Measurements from ENCODE around the gene WDFY3.
"Not testable (repeated sequence)": the region's sequence is repeated elsewhere in the genome, so short reads cannot be mapped to it uniquely, and the experiment has no call there.

Gene WDFY3

GRCh38 chr4:84672177-84672576 lies 294.3 kb downstream of the WDFY3 start:
- H3K9ac ChIP-seq (ENCODE audit: low read depth, low read length, poor library complexity, severe bottlenecking), result no peak overlapping the region
- no peak overlapping the region for H3K4me3 ChIP-seq (ENCODE audit: low read length, poor library complexity, severe bottlenecking)
- no peaks in the 10 kb centered on the region for H4K20me1 ChIP-seq (ENCODE audit: insufficient read depth, low read length, poor library complexity, severe bottlenecking)
- TF ChIP-seq EZH2phosphoT487 (IDR thresholded peaks at IDR 0.05; ENCODE audit: borderline replicate concordance), result no peak
- TF ChIP-seq, protein P1, sequence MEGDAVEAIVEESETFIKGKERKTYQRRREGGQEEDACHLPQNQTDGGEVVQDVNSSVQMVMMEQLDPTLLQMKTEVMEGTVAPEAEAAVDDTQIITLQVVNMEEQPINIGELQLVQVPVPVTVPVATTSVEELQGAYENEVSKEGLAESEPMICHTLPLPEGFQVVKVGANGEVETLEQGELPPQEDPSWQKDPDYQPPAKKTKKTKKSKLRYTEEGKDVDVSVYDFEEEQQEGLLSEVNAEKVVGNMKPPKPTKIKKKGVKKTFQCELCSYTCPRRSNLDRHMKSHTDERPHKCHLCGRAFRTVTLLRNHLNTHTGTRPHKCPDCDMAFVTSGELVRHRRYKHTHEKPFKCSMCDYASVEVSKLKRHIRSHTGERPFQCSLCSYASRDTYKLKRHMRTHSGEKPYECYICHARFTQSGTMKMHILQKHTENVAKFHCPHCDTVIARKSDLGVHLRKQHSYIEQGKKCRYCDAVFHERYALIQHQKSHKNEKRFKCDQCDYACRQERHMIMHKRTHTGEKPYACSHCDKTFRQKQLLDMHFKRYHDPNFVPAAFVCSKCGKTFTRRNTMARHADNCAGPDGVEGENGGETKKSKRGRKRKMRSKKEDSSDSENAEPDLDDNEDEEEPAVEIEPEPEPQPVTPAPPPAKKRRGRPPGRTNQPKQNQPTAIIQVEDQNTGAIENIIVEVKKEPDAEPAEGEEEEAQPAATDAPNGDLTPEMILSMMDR (conservative IDR thresholded peaks at IDR 0.05; ENCODE audit: low read length), result no peak
- no peaks in the 10 kb centered on the region for H3K9me2 ChIP-seq (replicated peaks; ENCODE audit: low read depth, low read length)
- no peaks in the 10 kb centered on the region for H3K4me1 ChIP-seq (ENCODE audit: insufficient read depth, low read length, poor library complexity, severe bottlenecking)
- H3K36me3 ChIP-seq (ENCODE audit: insufficient read depth, low read length), result peaks cover 16% of the 10 kb centered on the region; the same call in 1 of the 2 replicates
- no peaks in the 10 kb centered on the region for H3F3A ChIP-seq (ENCODE audit: low read depth)
- H3K9me3 ChIP-seq (ENCODE audit: insufficient read depth, low read depth, low read length), result no peaks in the 10 kb centered on the region
- H3K27me3 ChIP-seq (ENCODE audit: insufficient read depth, low read length, poor library complexity, severe bottlenecking), result no peaks in the 10 kb centered on the region
- no peak overlapping the region for H2AFZ ChIP-seq (ENCODE audit: low read length)
- H3K4me2 ChIP-seq (ENCODE audit: low read depth, low read length, poor library complexity, severe bottlenecking), result no peak overlapping the region
- no peaks in the 10 kb centered on the region for H3K79me2 ChIP-seq (ENCODE audit: insufficient read depth, low read length)

GRCh38 chr4:84669201-84669600 lies 297.3 kb downstream of the WDFY3 start:
- Histone ChIP-seq H3K27me3 (ENCODE audit: insufficient read depth, low read length, poor library complexity, severe bottlenecking) (no peaks in the 10 kb centered on the region), H3K36me3 (ENCODE audit: insufficient read depth, low read length) (peaks cover 4% of the 10 kb centered on the region; the same call in 1 of the 2 replicates)
- no peak for TF ChIP-seq EZH2phosphoT487 (IDR thresholded peaks at IDR 0.05; ENCODE audit: borderline replicate concordance)
- TF ChIP-seq, protein P1 (conservative IDR thresholded peaks at IDR 0.05; ENCODE audit: low read length), result no peak

DNA sequence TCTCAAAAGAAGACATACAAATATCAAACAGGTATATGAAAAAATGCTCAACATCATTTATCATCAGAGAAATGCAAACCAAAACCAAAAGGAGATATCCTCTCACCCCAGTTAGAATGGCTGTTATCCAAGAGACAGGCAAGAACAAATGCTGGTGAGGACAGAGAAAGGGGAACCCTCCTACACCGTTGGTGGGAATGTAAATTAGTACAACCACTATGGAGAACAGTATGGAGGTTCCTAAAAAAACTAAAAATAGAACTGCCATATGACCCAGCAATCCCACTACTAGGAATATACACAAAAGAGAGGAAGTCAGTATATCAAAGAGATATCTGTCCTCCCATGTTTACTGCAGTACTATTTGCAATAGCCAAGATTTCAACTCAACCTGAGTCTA lies 300.1 kb downstream of the WDFY3 start:
- TF ChIP-seq, protein P1 (conservative IDR thresholded peaks at IDR 0.05; ENCODE audit: low read length), result no peak
- TF ChIP-seq EZH2phosphoT487 (IDR thresholded peaks at IDR 0.05; ENCODE audit: borderline replicate concordance), result no peak
- Histone ChIP-seq H3K4me3 (ENCODE audit: low read length, poor library complexity, severe bottlenecking) (no peak overlapping the region), H3K9me3 (ENCODE audit: insufficient read depth, low read depth, low read length) (no peaks in the 10 kb centered on the region), H3K9ac (ENCODE audit: low read depth, low read length, poor library complexity, severe bottlenecking) (no peak overlapping the region), H3K9me2 (replicated peaks; ENCODE audit: low read depth, low read length) (no peaks in the 10 kb centered on the region), H4K20me1 (ENCODE audit: insufficient read depth, low read length, poor library complexity, severe bottlenecking) (no peaks in the 10 kb centered on the region), H3K4me1 (ENCODE audit: insufficient read depth, low read length, poor library complexity, severe bottlenecking) (no peaks in the 10 kb centered on the region), H3F3A (ENCODE audit: low read depth) (no peaks in the 10 kb centered on the region), H3K27me3 (ENCODE audit: insufficient read depth, low read length, poor library complexity, severe bottlenecking) (no peaks in the 10 kb centered on the region), H3K36me3 (ENCODE audit: insufficient read depth, low read length) (no peaks in the 10 kb centered on the region), H3K4me2 (ENCODE audit: low read depth, low read length, poor library complexity, severe bottlenecking) (no peak overlapping the region), H3K79me2 (ENCODE audit: insufficient read depth, low read length) (no peaks in the 10 kb centered on the region), H2AFZ (ENCODE audit: low read length) (no peak overlapping the region)

More at GRCh38 chr4:84669201-84669600, 297.3 kb downstream of the WDFY3 start:
- H3K9me3 ChIP-seq (ENCODE audit: insufficient read depth, low read depth, low read length), result no peaks in the 10 kb centered on the region
- H4K20me1 ChIP-seq (ENCODE audit: insufficient read depth, low read length, poor library complexity, severe bottlenecking), result no peaks in the 10 kb centered on the region
- H3K4me3 ChIP-seq (ENCODE audit: low read length, poor library complexity, severe bottlenecking), result no peak overlapping the region
- no peaks in the 10 kb centered on the region for H3K9me2 ChIP-seq (replicated peaks; ENCODE audit: low read depth, low read length)
- no peaks in the 10 kb centered on the region for H3K79me2 ChIP-seq (ENCODE audit: insufficient read depth, low read length)
- no peak overlapping the region for H3K4me2 ChIP-seq (ENCODE audit: low read depth, low read length, poor library complexity, severe bottlenecking)
- no peaks in the 10 kb centered on the region for H3K4me1 ChIP-seq (ENCODE audit: insufficient read depth, low read length, poor library complexity, severe bottlenecking)
- H2AFZ ChIP-seq (ENCODE audit: low read length), result no peak overlapping the region
- H3K9ac ChIP-seq (ENCODE audit: low read depth, low read length, poor library complexity, severe bottlenecking), result no peak overlapping the region
- H3F3A ChIP-seq (ENCODE audit: low read depth), result no peaks in the 10 kb centered on the region

- H2AFZ ChIP-seq (ENCODE audit: low read length); H3K9me2 ChIP-seq (replicated peaks; ENCODE audit: low read depth, low read length); H3K9ac ChIP-seq (ENCODE audit: low read depth, low read length, poor library complexity, severe bottlenecking); H3K9me3 ChIP-seq (ENCODE audit: insufficient read depth, low read depth, low read length); H3K4me2 ChIP-seq (ENCODE audit: low read depth, low read length, poor library complexity, severe bottlenecking); H3F3A ChIP-seq (ENCODE audit: low read depth); H3K4me1 ChIP-seq (ENCODE audit: insufficient read depth, low read length, poor library complexity, severe bottlenecking); H3K4me3 ChIP-seq (ENCODE audit: low read length, poor library complexity, severe bottlenecking); H3K36me3 ChIP-seq (ENCODE audit: insufficient read depth, low read length); H3K79me2 ChIP-seq (ENCODE audit: insufficient read depth, low read length); H4K20me1 ChIP-seq (ENCODE audit: insufficient read depth, low read length, poor library complexity, severe bottlenecking); H3K27me3 ChIP-seq (ENCODE audit: insufficient read depth, low read length, poor library complexity, severe bottlenecking): not testable (repeated sequence)
Observed at GRCh38 chr4:84664767-84665166, 301.7 kb downstream of the WDFY3 start.
